HG03280 (cell line): ENCODE results near the gene GLIS1.
"Not testable (repeated sequence)": the region's sequence is repeated elsewhere in the genome, so short reads cannot be mapped to it uniquely, and the experiment has no call there.

Experiments used
- ATAC-seq: cut with Tn5 transposase; IDR thresholded peaks from one replicate; pipeline ENCODE4 v1.9.1; 2021; ENCODE audit warnings: mild to moderate bottlenecking, moderate library complexity; ENCODE audit not compliant: unreplicated experiment

GLIS1 gene

GRCh38 chr1:53572065-53572814 is 166.7 kb downstream of the GLIS1 start:
- ATAC-seq: no peak

- ATAC-seq: no peak
Observed at GRCh38 chr1:53568540-53568939, 170.4 kb downstream of the GLIS1 start.

GRCh38 chr1:53567851-53568250 is 171.1 kb downstream of the GLIS1 start:
- no peak for ATAC-seq

- no peak for ATAC-seq
Observed at GRCh38 chr1:53567450-53567849, 171.5 kb downstream of the GLIS1 start.

- ATAC-seq: no peak
Observed at GRCh38 chr1:53563611-53564010, 175.4 kb downstream of the GLIS1 start.

- ATAC-seq: no peak
Observed at GRCh38 chr1:53562981-53563379, 176.0 kb downstream of the GLIS1 start.

GRCh38 chr1:53562291-53562980 is 176.5 kb downstream of the GLIS1 start:
- no peak for ATAC-seq

GRCh38 chr1:53561503-53562105 is 177.4 kb downstream of the GLIS1 start:
- ATAC-seq: no peak

GRCh38 chr1:53560581-53561502 is 178.1 kb downstream of the GLIS1 start:
- no peak for ATAC-seq

GRCh38 chr1:53559854-53560580 is 178.9 kb downstream of the GLIS1 start:
- no peak for ATAC-seq

- ATAC-seq: no peak
Observed at GRCh38 chr1:53559391-53559815, 179.6 kb downstream of the GLIS1 start.

GRCh38 chr1:53558739-53559315 is 180.1 kb downstream of the GLIS1 start:
- no peak for ATAC-seq

GRCh38 chr1:53557830-53558738 is 180.9 kb downstream of the GLIS1 start:
- no peak for ATAC-seq

- ATAC-seq: no peak
Observed at GRCh38 chr1:53557369-53557768, 181.6 kb downstream of the GLIS1 start.

- ATAC-seq: no peak
Observed at GRCh38 chr1:53556657-53557227, 182.2 kb downstream of the GLIS1 start.

GRCh38 chr1:53555620-53556326 is 183.2 kb downstream of the GLIS1 start:
- ATAC-seq: not testable (repeated sequence)

- no peak for ATAC-seq
Observed at GRCh38 chr1:53554592-53555305, 184.2 kb downstream of the GLIS1 start.
